CD4-positive, alpha-beta T cell treated with Interleukin-21 for 1 hour (primary cell): Measurements from ENCODE around the gene NHSL2.

Experiments
- DNase-seq: peaks from one replicate; pipeline ENCODE4 v3.0.0-alpha.2; 2020

Gene NHSL2

GRCh38 chrX:72021975-72022374 is 111.3 kb downstream of the NHSL2 start:
- DNase-seq, result peak; percentile 27

- DNase-seq, result no peak
Measured at GRCh38 chrX:72023071-72023470, 112.4 kb downstream of the NHSL2 start.

GRCh38 chrX:72025236-72025770 is 114.7 kb downstream of the NHSL2 start:
- no peak for DNase-seq

- peak; percentile 12 for DNase-seq
Measured at GRCh38 chrX:72026341-72027023, 115.8 kb downstream of the NHSL2 start.

GRCh38 chrX:72027024-72027913 is 116.6 kb downstream of the NHSL2 start:
- DNase-seq, result no peak

GRCh38 chrX:72027914-72028307 is 117.3 kb downstream of the NHSL2 start:
- no peak for DNase-seq

- no peak for DNase-seq
Measured at GRCh38 chrX:72028701-72029470, 118.2 kb downstream of the NHSL2 start.

- no peak for DNase-seq
Measured at GRCh38 chrX:72029483-72030411, 119.1 kb downstream of the NHSL2 start.

- no peak for DNase-seq
Measured at GRCh38 chrX:72030431-72030830, 119.8 kb downstream of the NHSL2 start.

GRCh38 chrX:72031118-72031517 is 120.5 kb downstream of the NHSL2 start:
- no peak for DNase-seq

- no peak for DNase-seq
Measured at GRCh38 chrX:72031634-72032033, 121.0 kb downstream of the NHSL2 start.

GRCh38 chrX:72037601-72038000 is 127.0 kb downstream of the NHSL2 start:
- no peak for DNase-seq

- no peak for DNase-seq
Measured at GRCh38 chrX:72038016-72038415, 127.4 kb downstream of the NHSL2 start.

GRCh38 chrX:72038868-72039267 is 128.2 kb downstream of the NHSL2 start:
- no peak for DNase-seq

- DNase-seq, result no peak
Measured at GRCh38 chrX:72040506-72040905, 129.9 kb downstream of the NHSL2 start.

GRCh38 chrX:72041176-72041575 is 130.5 kb downstream of the NHSL2 start:
- DNase-seq, result no peak

- no peak for DNase-seq
Measured at GRCh38 chrX:72041871-72042851, 131.5 kb downstream of the NHSL2 start.

GRCh38 chrX:72042852-72043248 is 132.2 kb downstream of the NHSL2 start:
- DNase-seq, result no peak

GRCh38 chrX:72043636-72044035 is 133.0 kb downstream of the NHSL2 start:
- no peak for DNase-seq

- no peak for DNase-seq
Measured at GRCh38 chrX:72045141-72045540, 134.5 kb downstream of the NHSL2 start.
